GM23338 (cell line): ENCODE measurements around the gene RNU7-1. TPM values are rescaled to one million over a fixed set of nuclear protein-coding genes. Genes with fewer than 3 reads are reported as not detected.

Experiments used
- ATAC-seq: fragments of 200-7000 bp; cut with Tn5 transposase; 3 replicates; pipeline ENCODE4 v1.9.1; 2020
- DNase-seq: peaks from one replicate; pipeline ENCODE4 v3.0.0-alpha.2; 2015; ENCODE audit warnings: low spot score
- H2AFZ ChIP-seq: fragments of 200-600 bp; sonication (generic); 2 replicates; pipeline ENCODE4 v1.8.0; 2016; ENCODE audit warnings: antibody characterized with exemption, mild to moderate bottlenecking, moderate library complexity
- H3F3A ChIP-seq: fragments of 200-600 bp; sonication (generic); replicated peaks from 2 replicates; pipeline ENCODE4 v1.8.0; 2017; ENCODE audit warnings: antibody characterized with exemption, mixed run types, low read depth
- H3K27ac ChIP-seq: fragments of 200-600 bp; sonication (generic); 2 replicates; pipeline ENCODE4 v1.6.1; 2016; ENCODE audit warnings: low read depth
- H3K27me3 ChIP-seq: fragments of 200-600 bp; sonication (generic); 2 replicates; pipeline ENCODE4 v1.8.0; 2016; ENCODE audit warnings: mild to moderate bottlenecking, mixed run types, moderate library complexity; ENCODE audit not compliant: insufficient read depth
- H3K36me3 ChIP-seq: fragments of 200-600 bp; sonication (generic); 2 replicates; pipeline ENCODE4 v1.8.0; 2016; ENCODE audit warnings: mild to moderate bottlenecking; ENCODE audit not compliant: insufficient read depth
- H3K4me1 ChIP-seq: fragments of 200-600 bp; sonication (generic); 2 replicates; pipeline ENCODE4 v1.8.0; 2016; ENCODE audit warnings: mild to moderate bottlenecking, moderate library complexity; ENCODE audit not compliant: insufficient read depth
- H3K4me2 ChIP-seq: fragments of 200-600 bp; sonication (generic); 2 replicates; pipeline ENCODE4 v1.7.1; 2017; ENCODE audit warnings: mixed run types
- H3K4me3 ChIP-seq: fragments of 200-600 bp; sonication (generic); 2 replicates; pipeline ENCODE4 v1.6.1; 2016; ENCODE audit warnings: mixed run types
- H3K79me2 ChIP-seq: fragments of 200-600 bp; sonication (generic); replicated peaks from 2 replicates; pipeline ENCODE4 v1.8.0; 2017; ENCODE audit warnings: mild to moderate bottlenecking; ENCODE audit not compliant: insufficient read depth
- H3K9me2 ChIP-seq: fragments of 200-600 bp; sonication (generic); 2 replicates; pipeline ENCODE4 v1.8.0; 2017; ENCODE audit not compliant: insufficient read depth
- H4K20me1 ChIP-seq: fragments of 200-600 bp; sonication (generic); replicated peaks from 2 replicates; pipeline ENCODE4 v1.8.0; 2017; ENCODE audit warnings: mild to moderate bottlenecking; ENCODE audit not compliant: insufficient read depth
- H3K27ac Mint-ChIP-seq: 2 replicates; pipeline ENCODE4 v1.8.0; 2020; ENCODE audit warnings: inconsistent platforms, mild to moderate bottlenecking, moderate library complexity, mixed read lengths
- H3K27me3 Mint-ChIP-seq: 3 replicates; pipeline ENCODE4 v1.8.0; 2022; ENCODE audit warnings: low read depth, mild to moderate bottlenecking, moderate library complexity, mixed read lengths, inconsistent platforms; ENCODE audit not compliant: insufficient read depth, poor library complexity
- H3K36me3 Mint-ChIP-seq: 3 replicates; pipeline ENCODE4 v1.8.0; 2021; ENCODE audit warnings: low read depth, mild to moderate bottlenecking, inconsistent platforms, moderate library complexity, mixed read lengths
- H3K4me1 Mint-ChIP-seq: 3 replicates; pipeline ENCODE4 v1.8.0; 2020; ENCODE audit warnings: mild to moderate bottlenecking, inconsistent platforms, mixed read lengths
- H3K4me3 Mint-ChIP-seq: 3 replicates; pipeline ENCODE4 v1.8.0; 2021; ENCODE audit warnings: moderate library complexity, mild to moderate bottlenecking, inconsistent platforms, mixed read lengths
- H3K9me3 Mint-ChIP-seq: 3 replicates; pipeline ENCODE4 v1.8.0; 2020; ENCODE audit warnings: moderate library complexity, mild to moderate bottlenecking, inconsistent platforms, mixed read lengths
- CREB1 ChIP-seq: fragments of 250-450 bp; sonication (Bioruptor Pico); IDR thresholded peaks from 2 replicates; pipeline ENCODE4 v1.5.0; 2020; ENCODE audit warnings: low read depth, mild to moderate bottlenecking, moderate library complexity
- CTCF ChIP-seq, 2 experiments: fragments of 200-600 bp in 1 of 2; sonication (generic) in 1 of 2; conservative IDR thresholded peaks; 2 replicates each; pipeline versions ENCODE4 v1.5.1 to v1.6.1; 2016 to 2017; ENCODE audit warnings: antibody characterized with exemption in 2 of 2, low read depth in 2 of 2, mild to moderate bottlenecking in 2 of 2, moderate library complexity in 1 of 2
- EZH2 ChIP-seq: fragments of 200-600 bp; sonication (generic); IDR thresholded peaks from one replicate; pipeline ENCODE4 v1.8.0; 2017; ENCODE audit warnings: antibody characterized with exemption, mild to moderate bottlenecking, low read depth; ENCODE audit not compliant: unreplicated experiment
- EZH2phosphoT487 ChIP-seq: fragments of 200-600 bp; sonication (generic); IDR thresholded peaks from one replicate; pipeline ENCODE4 v1.8.1; 2018; ENCODE audit warnings: antibody characterized with exemption; ENCODE audit not compliant: unreplicated experiment
- JUNB ChIP-seq: IDR thresholded peaks from one replicate; pipeline ENCODE4 v1.6.1; 2016; ENCODE audit warnings: antibody characterized with exemption; ENCODE audit not compliant: unreplicated experiment
- NANOG ChIP-seq: IDR thresholded peaks from 2 replicates; pipeline ENCODE4 v1.6.1; 2016; ENCODE audit warnings: antibody characterized with exemption, borderline replicate concordance
- POLR2AphosphoS5 ChIP-seq: IDR thresholded peaks from 2 replicates; pipeline ENCODE4 v1.6.1; 2016; ENCODE audit warnings: antibody characterized with exemption, low read depth
- REST ChIP-seq: IDR thresholded peaks from one replicate; pipeline ENCODE4 v1.6.1; 2018; ENCODE audit warnings: antibody characterized with exemption; ENCODE audit not compliant: unreplicated experiment
- STAT1 ChIP-seq: IDR thresholded peaks from one replicate; pipeline ENCODE4 v1.6.1; 2016; ENCODE audit warnings: antibody characterized with exemption; ENCODE audit not compliant: unreplicated experiment
- ZNF114 ChIP-seq: fragments of 250-450 bp; sonication (Bioruptor Pico); IDR thresholded peaks from 2 replicates; pipeline ENCODE4 v1.5.0; 2020; ENCODE audit warnings: mild to moderate bottlenecking, moderate library complexity
- ZNF331 ChIP-seq: fragments of 250-450 bp; sonication (Bioruptor Pico); IDR thresholded peaks from 2 replicates; pipeline ENCODE4 v1.5.0; 2020; ENCODE audit warnings: low read depth, mild to moderate bottlenecking, moderate library complexity
- polyA plus RNA-seq: library from polyadenylated mRNA; unstranded; fragments of >200 nt; fragmentation: Nextera tagmentation; extraction: Ambion mirVana; gene quantifications from 2 replicates; pipeline ENCODE4 v1.2.1, GENCODE V29; 2016
- total RNA-seq: library from RNA; depleted of rRNA; stranded (reverse); fragments of >200 nt; shearing (Covaris generic); gene quantifications from 2 replicates; pipeline ENCODE4 v1.2.3, GENCODE V29; 2014
- TF ChIP-seq, protein P1 (sequence below): IDR thresholded peaks from 2 replicates; pipeline ENCODE4 v1.6.1; 2016; ENCODE audit warnings: antibody characterized with exemption
- TF ChIP-seq, protein P2 (sequence below): fragments of 250-450 bp; sonication (Bioruptor Pico); IDR thresholded peaks from 2 replicates; pipeline ENCODE4 v1.5.0; 2020; ENCODE audit warnings: mild to moderate bottlenecking, moderate library complexity

Gene RNU7-1
- total and polyA plus RNA-seq, 2 experiments from 2014 or later = not detected

GRCh38 chr12:6956021-6956727 lies 12.6 kb downstream of the RNU7-1 start:
- Mint-ChIP-seq H3K4me3 (no peak overlapping the region), H3K27ac (peak overlapping the region; percentile 31; the same call in 1 of the 2 replicates)

More at GRCh38 chr12:6956021-6956727, 12.6 kb downstream of the RNU7-1 start:
- H3K27me3 ChIP-seq = no peaks in the 10 kb centered on the region
- no peak overlapping the region for H3K27ac ChIP-seq
- Mint-ChIP-seq H3K36me3 (no peaks in the 10 kb centered on the region; the same call in 2 of the 3 replicates), H3K27me3 (peaks cover 19% of the 10 kb centered on the region), H3K9me3 (no peaks in the 10 kb centered on the region), H3K4me1 (peaks cover 35% of the 10 kb centered on the region)
- no peaks in the 10 kb centered on the region for H3K36me3 ChIP-seq
- peaks cover 3% of the 10 kb centered on the region; the same call in 1 of the 2 replicates for H3F3A ChIP-seq
- ATAC-seq = no peak
- TF ChIP-seq, protein P1, sequence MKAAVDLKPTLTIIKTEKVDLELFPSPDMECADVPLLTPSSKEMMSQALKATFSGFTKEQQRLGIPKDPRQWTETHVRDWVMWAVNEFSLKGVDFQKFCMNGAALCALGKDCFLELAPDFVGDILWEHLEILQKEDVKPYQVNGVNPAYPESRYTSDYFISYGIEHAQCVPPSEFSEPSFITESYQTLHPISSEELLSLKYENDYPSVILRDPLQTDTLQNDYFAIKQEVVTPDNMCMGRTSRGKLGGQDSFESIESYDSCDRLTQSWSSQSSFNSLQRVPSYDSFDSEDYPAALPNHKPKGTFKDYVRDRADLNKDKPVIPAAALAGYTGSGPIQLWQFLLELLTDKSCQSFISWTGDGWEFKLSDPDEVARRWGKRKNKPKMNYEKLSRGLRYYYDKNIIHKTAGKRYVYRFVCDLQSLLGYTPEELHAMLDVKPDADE = no peak
- no peak for TF ChIP-seq CTCF (conservative IDR thresholded peaks at IDR 0.05; ENCODE audit: low read depth in 2 of 2)
- no peak for TF ChIP-seq CREB1 (CRISPR knock-in tag)
- TF ChIP-seq, protein P2, sequence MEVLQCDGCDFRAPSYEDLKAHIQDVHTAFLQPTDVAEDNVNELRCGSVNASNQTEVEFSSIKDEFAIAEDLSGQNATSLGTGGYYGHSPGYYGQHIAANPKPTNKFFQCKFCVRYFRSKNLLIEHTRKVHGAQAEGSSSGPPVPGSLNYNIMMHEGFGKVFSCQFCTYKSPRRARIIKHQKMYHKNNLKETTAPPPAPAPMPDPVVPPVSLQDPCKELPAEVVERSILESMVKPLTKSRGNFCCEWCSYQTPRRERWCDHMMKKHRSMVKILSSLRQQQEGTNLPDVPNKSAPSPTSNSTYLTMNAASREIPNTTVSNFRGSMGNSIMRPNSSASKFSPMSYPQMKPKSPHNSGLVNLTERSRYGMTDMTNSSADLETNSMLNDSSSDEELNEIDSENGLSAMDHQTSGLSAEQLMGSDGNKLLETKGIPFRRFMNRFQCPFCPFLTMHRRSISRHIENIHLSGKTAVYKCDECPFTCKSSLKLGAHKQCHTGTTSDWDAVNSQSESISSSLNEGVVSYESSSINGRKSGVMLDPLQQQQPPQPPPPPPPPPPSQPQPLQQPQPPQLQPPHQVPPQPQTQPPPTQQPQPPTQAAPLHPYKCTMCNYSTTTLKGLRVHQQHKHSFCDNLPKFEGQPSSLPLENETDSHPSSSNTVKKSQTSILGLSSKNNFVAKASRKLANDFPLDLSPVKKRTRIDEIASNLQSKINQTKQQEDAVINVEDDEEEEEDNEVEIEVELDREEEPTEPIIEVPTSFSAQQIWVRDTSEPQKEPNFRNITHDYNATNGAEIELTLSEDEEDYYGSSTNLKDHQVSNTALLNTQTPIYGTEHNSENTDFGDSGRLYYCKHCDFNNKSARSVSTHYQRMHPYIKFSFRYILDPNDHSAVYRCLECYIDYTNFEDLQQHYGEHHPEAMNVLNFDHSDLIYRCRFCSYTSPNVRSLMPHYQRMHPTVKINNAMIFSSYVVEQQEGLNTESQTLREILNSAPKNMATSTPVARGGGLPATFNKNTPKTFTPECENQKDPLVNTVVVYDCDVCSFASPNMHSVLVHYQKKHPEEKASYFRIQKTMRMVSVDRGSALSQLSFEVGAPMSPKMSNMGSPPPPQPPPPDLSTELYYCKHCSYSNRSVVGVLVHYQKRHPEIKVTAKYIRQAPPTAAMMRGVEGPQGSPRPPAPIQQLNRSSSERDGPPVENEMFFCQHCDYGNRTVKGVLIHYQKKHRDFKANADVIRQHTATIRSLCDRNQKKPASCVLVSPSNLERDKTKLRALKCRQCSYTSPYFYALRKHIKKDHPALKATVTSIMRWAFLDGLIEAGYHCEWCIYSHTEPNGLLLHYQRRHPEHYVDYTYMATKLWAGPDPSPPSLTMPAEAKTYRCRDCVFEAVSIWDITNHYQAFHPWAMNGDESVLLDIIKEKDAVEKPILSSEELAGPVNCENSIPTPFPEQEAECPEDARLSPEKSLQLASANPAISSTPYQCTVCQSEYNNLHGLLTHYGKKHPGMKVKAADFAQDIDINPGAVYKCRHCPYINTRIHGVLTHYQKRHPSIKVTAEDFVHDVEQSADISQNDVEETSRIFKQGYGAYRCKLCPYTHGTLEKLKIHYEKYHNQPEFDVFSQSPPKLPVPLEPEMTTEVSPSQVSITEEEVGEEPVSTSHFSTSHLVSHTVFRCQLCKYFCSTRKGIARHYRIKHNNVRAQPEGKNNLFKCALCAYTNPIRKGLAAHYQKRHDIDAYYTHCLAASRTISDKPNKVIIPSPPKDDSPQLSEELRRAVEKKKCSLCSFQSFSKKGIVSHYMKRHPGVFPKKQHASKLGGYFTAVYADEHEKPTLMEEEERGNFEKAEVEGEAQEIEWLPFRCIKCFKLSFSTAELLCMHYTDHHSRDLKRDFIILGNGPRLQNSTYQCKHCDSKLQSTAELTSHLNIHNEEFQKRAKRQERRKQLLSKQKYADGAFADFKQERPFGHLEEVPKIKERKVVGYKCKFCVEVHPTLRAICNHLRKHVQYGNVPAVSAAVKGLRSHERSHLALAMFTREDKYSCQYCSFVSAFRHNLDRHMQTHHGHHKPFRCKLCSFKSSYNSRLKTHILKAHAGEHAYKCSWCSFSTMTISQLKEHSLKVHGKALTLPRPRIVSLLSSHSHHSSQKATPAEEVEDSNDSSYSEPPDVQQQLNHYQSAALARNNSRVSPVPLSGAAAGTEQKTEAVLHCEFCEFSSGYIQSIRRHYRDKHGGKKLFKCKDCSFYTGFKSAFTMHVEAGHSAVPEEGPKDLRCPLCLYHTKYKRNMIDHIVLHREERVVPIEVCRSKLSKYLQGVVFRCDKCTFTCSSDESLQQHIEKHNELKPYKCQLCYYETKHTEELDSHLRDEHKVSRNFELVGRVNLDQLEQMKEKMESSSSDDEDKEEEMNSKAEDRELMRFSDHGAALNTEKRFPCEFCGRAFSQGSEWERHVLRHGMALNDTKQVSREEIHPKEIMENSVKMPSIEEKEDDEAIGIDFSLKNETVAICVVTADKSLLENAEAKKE = no peak
- TF ChIP-seq EZH2phosphoT487 = no peak
- no peak for TF ChIP-seq NANOG
- TF ChIP-seq EZH2 = no peak
- no peak for TF ChIP-seq ZNF331
- TF ChIP-seq POLR2AphosphoS5 = no peak
- no peak for TF ChIP-seq STAT1
- no peak for TF ChIP-seq ZNF114 (CRISPR knock-in tag)
- TF ChIP-seq REST = no peak
- TF ChIP-seq JUNB = no peak
- peaks cover 22% of the 10 kb centered on the region for H3K4me1 ChIP-seq
- no peak for DNase-seq
- H2AFZ ChIP-seq = no peak overlapping the region
- no peaks in the 10 kb centered on the region for H3K79me2 ChIP-seq
- no peaks in the 10 kb centered on the region for H3K9me2 ChIP-seq
- no peak overlapping the region for H3K4me3 ChIP-seq
- H3K4me2 ChIP-seq = no peak overlapping the region
- H4K20me1 ChIP-seq = no peaks in the 10 kb centered on the region
